ENCODE results near the gene LINC00237.

LINC00237 gene

DNA sequence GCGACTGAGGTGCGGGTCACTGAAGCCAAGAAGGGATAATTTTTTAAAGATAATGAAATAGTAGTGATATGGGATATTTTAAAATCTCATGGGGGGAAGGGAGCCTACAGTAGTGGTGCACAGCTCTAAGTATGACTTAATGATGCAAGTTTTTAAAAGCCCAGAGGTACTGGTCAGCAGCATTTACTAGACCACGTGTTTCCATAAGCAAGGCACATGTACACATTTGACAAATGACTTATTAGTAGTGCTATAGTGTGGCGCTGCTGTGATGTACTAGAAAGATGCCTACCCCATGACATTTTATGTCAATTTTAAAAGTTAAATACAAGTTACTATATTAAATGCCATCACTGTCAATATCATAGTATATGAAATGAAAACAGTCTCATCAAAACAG is 7.5 kb upstream of the LINC00237 start:
- FAIRE-seq (no peak), DNase-seq (ENCODE audit: insufficient read length, low spot score) (no peak)
- TF ChIP-seq POLR2A (IDR thresholded peaks at IDR 0.05; ENCODE audit: low read depth, low read length): no peak

DNA sequence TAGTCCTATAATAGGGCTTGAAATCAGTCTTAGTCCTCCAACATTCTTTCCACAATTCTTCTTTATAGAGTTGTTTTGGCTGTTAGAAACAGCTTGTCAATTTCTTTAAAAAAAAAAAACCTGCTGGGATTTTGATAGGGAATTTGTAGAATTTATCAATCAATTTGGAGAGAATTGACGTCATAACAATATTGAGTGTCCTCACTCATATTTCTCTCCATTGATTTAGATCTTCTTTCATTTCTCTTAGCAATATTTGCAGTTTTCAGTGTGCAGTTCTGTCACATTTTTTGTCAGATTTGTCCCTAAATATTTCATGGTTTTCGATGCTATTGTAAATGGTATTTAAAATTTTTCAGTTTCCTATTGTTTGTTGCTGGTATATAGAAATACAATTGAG is 5.3 kb upstream of the LINC00237 start:
- TF ChIP-seq POLR2A (IDR thresholded peaks at IDR 0.05; ENCODE audit: low read depth, low read length): no peak
- no peak for DNase-seq (ENCODE audit: insufficient read length, low spot score)
- no peak for FAIRE-seq

DNA sequence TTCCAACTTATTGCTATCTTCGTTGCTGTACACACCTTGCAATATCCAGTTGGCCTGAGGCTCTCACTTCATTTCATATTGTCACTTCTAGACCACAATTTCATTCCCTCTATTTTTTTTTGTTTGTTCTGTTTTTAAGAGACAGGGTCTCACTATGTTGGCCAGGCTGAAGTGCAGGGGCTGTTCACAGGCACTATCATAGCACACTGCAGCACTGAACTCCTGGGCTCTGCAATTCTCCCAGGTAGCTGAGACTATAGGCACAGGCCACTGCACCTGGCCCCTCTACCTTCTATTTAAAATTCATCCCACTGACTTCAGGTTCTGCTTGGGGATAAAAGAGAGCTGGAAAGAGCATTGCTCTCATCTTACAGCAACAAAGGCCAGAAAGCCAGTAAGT is 4.7 kb upstream of the LINC00237 start:
- no peak for DNase-seq (ENCODE audit: insufficient read length, low spot score)
- FAIRE-seq: no peak

DNA sequence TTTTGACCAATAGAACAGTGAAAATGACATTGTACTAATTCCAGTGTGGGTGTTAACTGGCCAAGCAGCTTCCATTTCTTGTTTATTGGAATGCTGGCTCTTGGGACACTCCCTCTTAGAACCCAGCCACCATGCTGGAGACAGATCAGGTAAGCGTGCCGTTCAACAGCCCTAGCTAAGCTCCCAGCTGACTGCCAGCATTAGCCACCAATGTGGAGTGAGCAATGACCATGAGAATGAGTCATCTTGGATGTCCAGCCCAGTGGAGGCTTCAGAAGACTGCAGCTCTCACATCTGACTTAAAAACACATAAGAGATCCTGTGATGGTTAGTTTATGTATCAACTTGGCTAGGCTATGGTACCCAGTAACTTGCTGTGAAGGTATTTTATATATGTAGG is 3.0 kb upstream of the LINC00237 start:
- no peak for TF ChIP-seq POLR2A (IDR thresholded peaks at IDR 0.05; ENCODE audit: low read depth, low read length)
- DNase-seq (ENCODE audit: insufficient read length, low spot score) (no peak), FAIRE-seq (no peak)

More for the DNA sequence above, 4.7 kb upstream of the LINC00237 start:
- no peak for TF ChIP-seq POLR2A (IDR thresholded peaks at IDR 0.05; ENCODE audit: low read depth, low read length)

DNA sequence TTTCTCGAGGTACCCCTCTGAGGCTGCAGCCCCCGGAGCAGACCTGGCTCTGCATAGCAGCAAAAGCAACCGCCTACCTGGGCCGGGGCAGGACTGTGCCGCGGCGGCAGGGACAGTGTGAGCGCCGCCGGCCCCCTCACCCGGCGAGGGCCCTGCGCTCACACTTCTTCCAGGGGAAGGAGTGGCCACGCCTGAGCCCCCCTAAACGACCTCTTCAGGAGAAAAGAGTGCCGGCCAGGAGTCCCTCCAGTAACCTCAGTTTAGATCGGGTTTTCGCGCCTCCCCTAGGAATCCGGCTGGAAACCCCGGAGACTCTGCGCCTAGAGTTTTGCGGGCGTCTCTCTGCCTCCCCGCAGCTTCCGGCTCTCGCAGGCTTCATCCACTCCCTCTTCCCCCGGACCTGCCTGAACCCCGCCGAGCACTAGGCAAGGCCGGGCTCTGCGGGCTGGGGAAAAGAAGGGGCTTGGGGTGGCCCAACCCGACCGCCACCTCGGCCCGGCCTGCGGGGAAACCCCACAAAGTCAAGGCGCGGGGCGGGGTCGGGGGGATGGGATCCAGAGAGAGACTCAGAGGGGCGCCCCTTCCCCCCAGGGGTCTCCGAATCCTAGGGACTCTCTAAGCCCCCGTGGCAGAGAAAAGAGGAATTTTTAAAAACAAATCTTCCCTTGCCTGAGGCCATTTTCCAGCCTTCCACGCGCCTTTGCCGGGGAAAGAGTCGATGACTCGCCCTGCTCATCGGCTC is 558 bp downstream of the LINC00237 start:
- no peak for TF ChIP-seq POLR2A (IDR thresholded peaks at IDR 0.05; ENCODE audit: low read depth, low read length)
- FAIRE-seq: no peak
- no peak for DNase-seq (ENCODE audit: insufficient read length, low spot score)

DNA sequence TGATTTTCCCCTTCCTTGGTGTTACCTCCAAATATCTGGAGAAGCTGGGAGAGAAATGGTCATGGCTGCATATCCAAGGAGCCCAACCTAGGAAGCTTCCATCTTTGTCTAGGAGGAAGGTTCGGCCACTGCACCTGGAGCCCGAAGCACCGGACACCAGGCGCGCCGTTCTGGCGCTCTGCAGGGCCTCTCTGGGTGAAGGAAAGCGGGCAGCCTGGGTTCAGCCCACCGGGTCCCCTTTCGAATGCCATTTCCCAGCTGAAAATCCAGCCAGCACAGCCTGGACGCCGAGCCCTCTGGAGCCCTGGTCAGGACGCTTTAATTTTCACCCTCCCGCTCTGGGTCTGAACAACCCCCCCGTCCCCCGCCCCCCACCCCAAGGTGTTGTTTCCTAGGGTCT is 1.2 kb downstream of the LINC00237 start:
- TF ChIP-seq POLR2A (IDR thresholded peaks at IDR 0.05; ENCODE audit: low read depth, low read length): no peak
- no peak for FAIRE-seq
- DNase-seq (ENCODE audit: insufficient read length, low spot score): no peak

DNA sequence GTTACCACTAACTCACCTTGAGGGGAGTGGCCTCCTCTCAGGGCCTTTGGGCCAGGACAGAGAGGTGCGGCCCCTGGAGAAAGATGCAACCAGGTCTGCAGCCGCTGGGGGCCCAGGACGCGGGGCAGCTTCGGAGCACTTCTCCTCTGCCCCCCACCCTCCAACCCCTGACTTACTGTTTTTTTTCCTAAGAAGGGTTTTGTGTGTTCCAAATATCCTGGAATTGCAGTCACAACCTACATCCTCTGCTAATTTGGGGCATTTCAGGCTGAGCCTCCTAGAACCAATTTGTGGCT is 1.7 kb downstream of the LINC00237 start:
- no peak for TF ChIP-seq POLR2A (IDR thresholded peaks at IDR 0.05; ENCODE audit: low read depth, low read length)
- FAIRE-seq (no peak), DNase-seq (ENCODE audit: insufficient read length, low spot score) (no peak)

DNA sequence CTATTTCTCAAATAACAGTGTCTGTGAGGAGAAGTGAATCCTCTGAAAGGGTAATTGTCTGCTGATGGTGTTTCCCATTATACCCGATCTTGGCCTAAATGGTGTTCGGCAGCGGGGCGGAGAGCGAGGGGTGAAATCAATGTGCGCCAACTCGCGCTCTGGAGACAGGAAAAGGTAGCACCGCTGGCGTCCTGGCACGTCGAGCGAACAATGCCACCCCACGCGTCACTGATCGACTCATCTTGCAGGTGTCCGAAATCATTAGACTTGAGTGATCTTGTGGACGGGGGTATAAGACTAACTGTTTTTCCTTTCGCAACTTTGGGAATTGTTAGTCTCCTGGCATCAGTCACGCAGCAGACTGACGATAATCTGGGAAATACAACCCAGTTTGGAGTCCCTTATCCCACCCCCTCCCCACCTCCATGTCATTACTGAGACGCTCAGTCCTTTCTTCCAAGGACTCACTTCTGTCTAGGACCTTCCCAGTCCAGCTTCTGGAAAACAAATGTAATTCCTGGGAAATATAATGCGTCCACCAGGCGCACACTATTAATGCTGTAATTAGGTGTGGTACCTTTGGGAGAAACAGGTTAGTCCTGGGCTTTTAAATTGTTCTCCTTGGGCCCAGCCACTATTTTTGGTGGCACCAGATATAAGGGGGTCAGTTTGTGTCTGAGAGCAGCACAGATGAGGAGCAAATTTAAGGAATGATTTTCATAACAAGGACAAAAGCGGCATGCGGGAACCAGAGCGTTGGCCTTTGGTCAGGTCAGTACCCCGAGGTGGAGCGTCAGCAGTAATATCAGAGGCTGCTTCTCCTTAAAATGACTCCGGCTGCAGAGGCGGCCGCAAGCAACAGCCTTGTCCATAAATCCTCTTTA is 2.3 kb downstream of the LINC00237 start:
- DNase-seq (ENCODE audit: insufficient read length, low spot score) (no peak), FAIRE-seq (no peak)
- TF ChIP-seq POLR2A (IDR thresholded peaks at IDR 0.05; ENCODE audit: low read depth, low read length): no peak

DNA sequence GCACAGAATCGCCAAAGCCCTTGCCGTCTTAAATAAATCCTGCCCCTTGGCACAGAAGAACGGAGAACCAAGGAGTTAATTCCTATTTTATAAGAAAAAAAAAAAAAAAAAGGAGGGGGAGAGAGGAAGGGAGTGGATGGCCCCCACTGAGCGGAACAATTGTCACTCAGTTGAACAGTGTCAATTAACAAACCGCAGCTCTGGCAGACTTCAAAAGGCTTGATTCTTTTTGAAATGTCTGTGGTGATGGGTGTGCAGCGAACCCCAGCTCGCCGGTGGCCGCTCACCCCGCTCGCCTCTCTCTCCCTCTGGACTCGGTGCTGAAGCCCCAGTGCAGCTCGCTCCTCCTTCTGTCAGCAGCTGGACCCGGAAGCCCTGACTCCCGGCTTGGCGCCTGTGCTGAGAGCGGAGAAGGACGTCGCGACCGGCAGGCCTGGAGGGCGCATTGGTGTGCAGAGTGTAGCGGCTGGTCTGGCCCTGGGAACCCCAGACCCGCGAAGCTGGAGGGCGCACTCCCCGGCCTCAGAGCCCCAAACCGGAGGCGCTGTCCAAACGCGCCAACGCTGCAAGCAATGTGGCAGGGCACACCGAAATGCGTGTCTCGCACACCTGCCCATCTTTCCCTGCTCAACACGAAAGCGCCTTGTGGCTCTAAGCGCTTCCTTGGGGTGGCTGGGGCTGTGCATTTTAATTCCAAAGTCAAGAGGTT is 3.4 kb downstream of the LINC00237 start:
- DNase-seq (ENCODE audit: insufficient read length, low spot score) (no peak), FAIRE-seq (no peak)
- no peak for TF ChIP-seq POLR2A (IDR thresholded peaks at IDR 0.05; ENCODE audit: low read depth, low read length)

DNA sequence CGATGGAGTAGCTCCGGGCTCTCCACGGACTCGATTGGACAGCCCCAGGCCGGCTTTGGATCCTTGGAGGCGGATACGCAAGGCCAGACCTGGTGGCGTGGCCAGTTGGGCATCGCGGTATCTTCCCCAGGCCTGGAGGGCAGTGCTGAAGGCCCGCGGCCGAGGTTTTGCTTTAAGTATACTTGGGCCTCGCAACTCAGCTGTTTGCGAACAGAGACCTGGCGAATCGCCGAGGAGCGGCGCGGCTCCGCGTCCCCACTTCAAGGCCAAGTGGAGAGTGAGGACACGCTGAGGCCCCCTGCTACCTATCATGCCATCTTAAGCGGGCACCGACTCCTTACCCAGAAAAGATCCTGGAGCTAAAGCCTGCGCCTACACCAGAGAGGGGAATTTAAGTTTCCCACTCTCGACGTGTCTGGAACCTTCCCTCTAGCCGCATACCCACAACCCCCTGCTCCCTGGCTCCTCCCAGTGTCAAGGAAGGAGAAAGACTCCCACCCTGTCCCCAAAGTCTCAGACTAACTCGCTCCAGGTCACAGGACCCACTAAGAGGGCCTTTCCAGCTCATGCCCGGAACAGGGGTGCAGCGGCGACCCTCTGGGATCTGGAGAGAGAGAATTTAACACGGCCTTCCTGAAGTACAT is 4.1 kb downstream of the LINC00237 start:
- no peak for FAIRE-seq
- TF ChIP-seq POLR2A (IDR thresholded peaks at IDR 0.05; ENCODE audit: low read depth, low read length): no peak
- DNase-seq (ENCODE audit: insufficient read length, low spot score): no peak

DNA sequence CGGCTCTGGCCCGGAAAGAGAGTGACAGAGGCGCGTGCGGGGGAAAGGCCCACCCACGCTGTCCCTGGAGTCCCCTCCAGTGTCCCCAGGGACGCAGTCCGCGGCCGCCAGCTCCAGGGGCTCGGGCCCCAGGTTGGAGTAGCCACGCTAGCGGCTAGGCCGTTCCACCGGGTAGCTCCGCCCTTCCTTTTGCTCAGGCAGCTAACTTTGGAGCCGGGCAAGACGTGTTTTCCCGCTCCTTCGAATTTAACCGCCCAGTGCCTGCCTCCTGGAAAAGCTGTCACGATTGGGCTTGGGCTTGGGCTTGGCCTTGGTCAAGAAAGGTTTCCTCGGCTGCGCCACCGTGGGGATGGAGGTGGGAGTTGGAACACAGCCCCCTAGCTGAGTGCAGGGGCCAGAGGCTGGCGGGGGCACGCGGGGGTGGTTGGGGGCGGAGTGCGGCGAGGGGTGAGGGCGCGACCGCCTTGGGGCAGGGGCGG is 4.7 kb downstream of the LINC00237 start:
- DNase-seq (ENCODE audit: insufficient read length, low spot score): no peak
- FAIRE-seq: no peak

DNA sequence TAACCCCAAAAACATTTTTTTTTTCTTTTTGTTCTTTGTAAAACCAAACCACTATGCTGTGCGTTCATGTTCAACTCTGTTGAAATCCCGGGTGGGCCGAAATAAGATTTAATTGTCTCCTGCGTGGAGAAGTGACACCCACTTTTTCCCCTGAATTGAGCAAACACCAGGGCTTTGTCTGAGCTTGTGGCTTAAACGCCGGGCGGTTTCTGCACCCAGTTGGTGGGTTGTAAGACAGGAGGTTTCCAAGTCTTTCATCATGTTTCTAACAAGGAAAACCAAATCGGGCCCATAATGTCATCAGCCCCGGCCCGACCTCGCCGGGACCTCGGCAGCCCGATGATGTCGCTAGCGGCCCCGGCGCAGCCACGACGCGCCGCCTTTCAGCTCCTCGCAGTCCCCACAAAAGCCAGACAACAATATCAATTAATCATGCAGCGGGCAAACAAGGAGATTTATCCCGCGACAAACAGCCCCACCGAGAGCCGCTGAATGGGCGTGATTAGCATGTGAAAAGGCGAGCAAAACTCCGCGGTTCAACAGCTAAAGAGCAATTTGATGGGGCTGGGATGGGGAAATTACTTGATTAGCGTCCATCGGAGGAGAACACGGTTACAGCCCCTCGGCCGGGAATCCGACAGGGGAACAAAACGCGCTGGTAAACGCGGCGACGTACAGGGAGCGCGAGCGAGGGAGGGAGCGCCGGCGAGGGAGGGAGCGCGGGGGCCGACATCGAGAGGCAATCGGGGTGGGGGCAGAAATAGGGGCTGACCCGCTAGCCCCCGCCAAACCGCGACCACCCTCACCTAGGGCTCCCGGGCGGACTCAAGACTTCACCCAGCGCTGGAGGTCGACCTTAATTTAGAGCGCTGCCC is 5.3 kb downstream of the LINC00237 start:
- no peak for DNase-seq (ENCODE audit: insufficient read length, low spot score)
- no peak for TF ChIP-seq POLR2A (IDR thresholded peaks at IDR 0.05; ENCODE audit: low read depth, low read length)
- no peak for FAIRE-seq

More for the DNA sequence above, 4.7 kb downstream of the LINC00237 start:
- no peak for TF ChIP-seq POLR2A (IDR thresholded peaks at IDR 0.05; ENCODE audit: low read depth, low read length)

All from H54 (cell line).